Suppressor macrophage treated with lipopolysaccharide for 4 hours (primary cell): ENCODE results near the gene PPAN.

ENCODE experiments used
- DNase-seq: peaks from one replicate; pipeline ENCODE4 v3.0.0-alpha.2; 2020

The PPAN gene

DNA sequence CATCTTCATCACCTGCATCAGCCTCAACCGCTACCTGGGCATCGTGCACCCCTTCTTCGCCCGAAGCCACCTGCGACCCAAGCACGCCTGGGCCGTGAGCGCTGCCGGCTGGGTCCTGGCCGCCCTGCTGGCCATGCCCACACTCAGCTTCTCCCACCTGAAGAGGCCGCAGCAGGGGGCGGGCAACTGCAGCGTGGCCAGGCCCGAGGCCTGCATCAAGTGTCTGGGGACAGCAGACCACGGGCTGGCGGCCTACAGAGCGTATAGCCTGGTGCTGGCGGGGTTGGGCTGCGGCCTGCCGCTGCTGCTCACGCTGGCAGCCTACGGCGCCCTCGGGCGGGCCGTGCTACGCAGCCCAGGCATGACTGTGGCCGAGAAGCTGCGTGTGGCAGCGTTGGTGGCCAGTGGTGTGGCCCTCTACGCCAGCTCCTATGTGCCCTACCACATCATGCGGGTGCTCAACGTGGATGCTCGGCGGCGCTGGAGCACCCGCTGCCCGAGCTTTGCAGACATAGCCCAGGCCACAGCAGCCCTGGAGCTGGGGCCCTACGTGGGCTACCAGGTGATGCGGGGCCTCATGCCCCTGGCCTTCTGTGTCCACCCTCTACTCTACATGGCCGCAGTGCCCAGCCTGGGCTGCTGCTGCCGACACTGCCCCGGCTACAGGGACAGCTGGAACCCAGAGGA is 7.9 kb downstream of the PPAN start:
- DNase-seq, result no peak

- DNase-seq, result no peak
Observed at GRCh38 chr19:10114651-10115391, 8.7 kb downstream of the PPAN start.

GRCh38 chr19:10115392-10116084 is 9.4 kb downstream of the PPAN start:
- no peak for DNase-seq

- DNase-seq, result no peak
Observed at GRCh38 chr19:10116085-10116865, 10.1 kb downstream of the PPAN start.

DNA sequence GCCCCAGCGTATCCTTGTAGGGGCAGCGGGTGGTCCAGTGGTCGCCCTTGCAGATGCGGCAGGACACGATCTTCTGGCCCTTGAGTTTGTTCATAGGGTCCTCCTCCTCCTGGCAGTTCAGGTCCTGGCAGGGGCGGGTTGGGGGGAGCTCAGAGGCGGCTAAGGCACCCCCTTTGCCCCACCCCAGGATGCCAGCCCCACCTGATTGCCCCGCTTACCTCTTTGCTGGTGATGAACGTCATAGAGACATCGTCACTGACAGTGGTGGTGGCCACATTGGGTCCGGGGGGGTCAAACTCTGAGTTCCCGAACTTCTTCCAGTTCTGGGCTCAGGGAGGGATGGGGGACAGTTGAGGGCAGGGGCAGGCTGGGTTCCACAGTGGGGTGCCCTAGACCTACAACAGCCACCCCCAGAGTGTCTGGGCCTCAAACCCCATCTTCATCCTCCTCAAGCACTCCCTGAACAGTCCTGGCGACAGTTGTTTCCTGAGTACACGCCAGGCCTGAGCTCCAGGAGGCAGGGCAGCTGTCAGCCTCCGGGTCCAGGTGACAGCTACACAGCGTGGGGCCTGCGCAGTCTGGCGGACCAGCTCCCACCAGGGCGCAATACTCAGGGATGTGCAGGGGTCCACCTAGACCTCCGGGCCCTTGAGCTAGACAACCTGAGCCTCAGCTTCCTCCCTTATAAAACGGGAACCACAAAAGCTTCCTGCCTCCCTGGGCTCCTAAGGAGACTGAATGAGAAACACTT is 10.9 kb downstream of the PPAN start:
- no peak for DNase-seq

DNA sequence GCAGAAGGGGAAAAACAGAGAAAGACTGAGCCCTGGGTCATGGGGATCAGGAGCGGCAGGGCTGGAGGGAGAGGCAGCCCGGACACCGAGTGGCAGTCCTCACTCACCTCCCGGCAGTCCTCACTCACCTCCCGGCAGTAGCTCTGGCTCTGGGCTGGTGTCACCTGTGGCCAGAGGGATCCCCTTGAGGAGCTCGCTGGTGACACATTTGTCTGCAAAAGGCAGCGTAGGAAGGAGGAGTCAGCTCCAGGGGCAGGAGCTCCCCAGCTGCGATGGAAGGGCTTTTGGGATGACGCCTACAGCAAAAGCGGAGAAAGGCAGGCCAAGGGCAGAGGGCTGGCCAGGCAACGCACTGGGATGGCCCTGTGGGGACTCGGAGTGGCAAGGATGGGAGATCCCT is 12.8 kb downstream of the PPAN start:
- no peak for DNase-seq

GRCh38 chr19:10120538-10121189 is 14.5 kb downstream of the PPAN start:
- no peak for DNase-seq

DNA sequence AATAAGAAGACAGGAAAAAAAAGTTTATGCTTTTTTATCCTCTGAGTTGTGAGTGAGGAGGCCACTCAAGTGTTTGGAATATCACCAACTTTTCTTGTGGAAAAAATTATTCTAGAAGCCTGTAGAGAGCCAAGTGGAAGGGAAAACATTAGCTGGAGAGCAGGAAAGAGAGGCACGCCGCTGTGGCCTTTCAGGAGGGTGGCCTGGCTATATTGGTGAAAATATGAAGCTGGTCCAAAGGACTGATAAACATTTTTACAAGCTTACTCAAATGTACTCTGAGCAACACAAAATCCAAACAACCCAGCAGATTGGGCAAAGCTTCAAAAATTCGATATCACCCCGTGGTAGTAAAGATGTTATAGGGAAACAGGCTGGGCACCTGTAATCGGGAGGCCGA is 15.9 kb downstream of the PPAN start:
- DNase-seq, result no peak

GRCh38 chr19:10124429-10124828 is 18.3 kb downstream of the PPAN start:
- no peak for DNase-seq

- DNase-seq, result peak; percentile 85
Observed at GRCh38 chr19:10126213-10126639, 20.1 kb downstream of the PPAN start.

- peak; percentile 67 for DNase-seq
Observed at GRCh38 chr19:10132905-10133304, 26.7 kb downstream of the PPAN start.

DNA sequence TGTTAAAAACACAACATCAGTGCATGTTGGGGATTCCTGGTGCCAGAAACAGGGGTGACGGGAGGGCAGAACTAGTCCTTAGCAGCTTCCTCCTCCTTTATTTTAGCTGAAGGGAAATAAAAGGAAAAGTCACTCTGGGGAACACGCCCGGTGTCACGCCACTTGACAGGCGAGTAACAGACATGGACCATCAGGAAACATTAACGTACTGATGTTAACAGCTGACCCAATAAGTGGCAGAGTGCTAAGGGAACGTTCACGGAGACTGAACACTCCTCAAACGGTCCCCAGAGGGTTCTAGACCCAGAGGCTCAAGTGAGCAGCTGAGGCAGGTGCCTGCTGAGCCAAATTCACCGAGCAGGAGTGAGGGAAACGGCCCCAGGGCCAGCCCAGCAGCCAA is 27.4 kb downstream of the PPAN start:
- no peak for DNase-seq

DNA sequence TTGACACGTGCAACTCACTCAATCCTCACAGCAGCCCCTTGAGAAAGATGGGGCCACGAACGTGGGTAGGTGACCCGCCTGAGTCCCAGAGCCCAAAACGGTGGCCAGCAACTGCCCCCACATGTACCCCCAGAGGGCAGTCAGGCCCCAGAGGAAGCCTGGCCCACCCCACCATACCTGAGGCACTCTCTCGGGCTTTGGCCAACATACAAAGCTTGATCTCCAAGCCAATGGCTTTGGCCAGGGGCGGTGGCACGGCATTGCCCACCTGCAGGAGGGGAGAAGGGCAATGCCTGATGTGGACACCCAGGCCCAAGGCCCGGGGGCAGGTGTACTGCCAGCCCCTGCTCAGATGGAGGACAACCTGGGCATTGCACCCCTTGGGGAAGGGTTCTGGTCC is 27.9 kb downstream of the PPAN start:
- DNase-seq, result no peak

- DNase-seq, result no peak
Observed at GRCh38 chr19:10135551-10136334, 29.6 kb downstream of the PPAN start.

DNA sequence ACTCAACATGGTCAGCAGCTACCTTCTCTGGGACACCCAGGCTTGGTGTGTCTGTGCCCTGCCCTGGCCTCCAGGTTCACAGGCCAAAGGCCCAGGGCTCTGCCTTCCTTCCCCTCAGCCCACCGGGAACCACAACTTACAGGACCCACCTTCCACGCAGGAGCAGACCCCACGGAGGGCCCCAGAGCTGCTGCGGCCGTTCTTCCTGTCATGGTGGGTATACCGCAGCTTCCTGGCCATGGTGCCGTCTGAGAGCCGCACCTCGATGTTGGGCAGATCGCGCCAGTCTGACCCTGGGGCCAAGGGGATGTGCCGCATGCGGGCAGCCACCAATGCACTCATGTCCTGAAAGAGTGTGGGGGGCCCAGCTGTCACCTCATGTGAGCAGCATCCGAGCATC is 30.8 kb downstream of the PPAN start:
- DNase-seq, result no peak

DNA sequence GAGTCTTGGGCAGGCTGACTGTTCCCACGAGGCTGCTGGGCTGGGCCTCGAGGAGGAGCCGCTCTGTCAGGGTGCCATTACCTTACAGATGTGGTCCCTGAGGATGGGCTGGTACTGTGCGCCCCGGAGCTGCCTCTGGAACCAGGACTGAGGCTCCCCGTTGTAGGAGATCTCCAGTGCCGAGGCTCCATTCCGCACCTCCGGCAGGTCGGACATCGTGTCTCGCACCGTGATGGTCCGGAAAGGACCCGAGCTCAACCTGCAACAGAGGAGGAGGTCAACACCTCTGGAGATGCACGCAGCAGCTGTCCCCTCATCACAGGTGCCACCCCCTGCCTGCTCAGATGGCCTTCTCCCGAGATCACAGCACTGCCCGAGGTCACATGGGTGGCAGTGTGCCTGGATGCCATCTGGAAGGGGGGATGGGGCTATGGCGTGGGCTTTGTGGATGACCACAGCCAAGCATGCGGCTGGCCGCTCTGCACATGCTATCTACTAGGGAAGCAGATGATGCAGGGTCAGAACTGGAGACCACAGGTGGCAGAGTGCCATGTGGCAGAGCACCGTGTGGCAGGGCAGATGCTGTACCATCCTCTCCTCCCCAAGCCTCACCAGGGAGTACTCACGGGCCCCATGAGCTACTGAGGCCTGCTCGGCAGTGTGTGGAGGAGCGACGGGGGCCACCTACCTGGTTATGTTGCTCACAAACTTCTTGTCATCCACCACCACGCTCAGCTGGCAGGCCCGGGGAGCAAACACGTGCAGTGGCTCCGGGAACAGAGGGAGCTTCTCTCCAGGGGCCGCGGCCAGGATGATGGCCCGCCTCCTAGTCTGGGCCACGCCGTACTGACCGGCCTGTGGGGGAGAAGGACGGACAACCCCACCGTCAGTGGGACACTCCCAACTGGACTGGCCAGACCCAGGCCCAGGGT is 31.9 kb downstream of the PPAN start:
- DNase-seq, result no peak

- no peak for DNase-seq
Observed at GRCh38 chr19:10138879-10139795, 33.0 kb downstream of the PPAN start.

GRCh38 chr19:10139952-10140351 is 33.8 kb downstream of the PPAN start:
- DNase-seq, result no peak

- DNase-seq, result no peak
Observed at GRCh38 chr19:10141479-10141878, 35.3 kb downstream of the PPAN start.
